Dermis microvascular lymphatic vessel endothelial cell (primary cell): ENCODE results near the gene PDE6C. TPM values are rescaled to one million over a fixed set of nuclear protein-coding genes. Genes with fewer than 3 reads are reported as not detected.

ENCODE experiments used
- DNase-seq, 2 donors: peaks; one replicate each; pipeline versions ENCODE4 v3.0.0 to v3.0.0-alpha.2; 2010; ENCODE audit warnings: low read depth in 2 of 2
- total RNA-seq: library from RNA; depleted of rRNA; stranded (reverse); fragments of >200 nt; gene quantifications from 2 replicates; pipeline ENCODE4 v1.2.1, GENCODE V29; 2014

PDE6C gene
- total RNA-seq, 1 donor from 2014 or later = not detected

DNA sequence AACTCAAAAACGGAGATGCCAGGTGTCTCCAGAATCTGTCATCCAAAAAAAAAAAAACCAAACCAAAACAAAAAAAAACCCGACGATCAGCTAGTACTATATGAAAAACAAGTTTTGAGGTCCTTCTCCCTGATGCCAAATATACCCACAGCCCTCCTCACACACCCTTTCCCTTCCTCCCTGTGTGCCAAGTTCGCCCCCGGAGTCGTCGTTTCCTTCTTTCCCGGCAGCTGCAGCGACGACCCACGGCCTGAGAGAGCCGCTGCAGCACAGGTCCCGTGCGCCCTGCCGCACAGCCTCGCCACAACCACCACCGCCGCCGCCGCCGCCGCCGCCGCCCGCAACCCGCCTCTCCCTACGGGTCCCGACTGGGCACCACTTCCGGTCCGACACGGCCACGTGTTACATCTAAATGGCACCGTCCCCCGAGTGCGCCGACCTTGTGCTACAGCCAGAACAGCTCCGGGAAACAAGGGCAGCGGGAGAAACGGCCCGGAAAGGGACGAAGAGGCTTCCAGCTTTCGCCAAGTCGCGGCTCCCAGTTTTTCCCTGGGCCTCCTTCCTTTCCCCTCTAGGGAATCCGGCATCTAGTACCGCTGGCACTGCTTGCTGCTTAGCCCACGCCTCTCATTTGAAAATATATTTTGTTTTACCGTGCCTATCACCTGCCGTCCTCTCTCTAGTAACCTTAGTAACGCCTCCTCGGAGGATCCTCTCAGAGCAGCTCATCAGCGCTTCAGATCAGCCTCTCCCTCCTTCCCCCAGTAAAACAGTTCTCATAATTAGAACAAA is 90.1 kb downstream of the PDE6C start, which contains the start of gene FRA10AC1:
Gene FRA10AC1, minus strand, starts transcription at position 383 of the 792 bp plus-strand sequence. CDS start 2,486 bp downstream, outside the sequence.
- DNase-seq = peak; percentile 89 to 95

DNA sequence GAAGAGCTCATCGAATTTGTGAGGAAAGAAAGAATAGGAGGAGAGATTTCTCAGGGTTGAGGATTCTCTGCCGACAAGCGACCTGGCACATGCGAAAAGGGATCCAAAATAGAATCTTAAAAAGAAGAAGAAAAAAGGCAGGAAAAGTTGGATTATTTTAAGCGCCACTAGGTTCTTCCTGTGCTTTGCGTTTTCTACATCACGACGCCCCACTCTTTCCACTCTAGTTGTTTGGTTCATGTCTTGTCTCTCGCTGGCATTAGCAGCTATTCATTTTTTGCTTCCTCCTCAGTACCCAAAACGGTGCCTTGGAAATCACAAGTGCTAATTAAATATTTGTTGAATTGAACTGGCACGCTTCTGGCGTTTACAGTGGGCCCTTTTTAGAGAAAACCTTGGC is 90.7 kb downstream of the PDE6C start:
- peak in 1 of 2 donors; percentile 8 for DNase-seq

DNA sequence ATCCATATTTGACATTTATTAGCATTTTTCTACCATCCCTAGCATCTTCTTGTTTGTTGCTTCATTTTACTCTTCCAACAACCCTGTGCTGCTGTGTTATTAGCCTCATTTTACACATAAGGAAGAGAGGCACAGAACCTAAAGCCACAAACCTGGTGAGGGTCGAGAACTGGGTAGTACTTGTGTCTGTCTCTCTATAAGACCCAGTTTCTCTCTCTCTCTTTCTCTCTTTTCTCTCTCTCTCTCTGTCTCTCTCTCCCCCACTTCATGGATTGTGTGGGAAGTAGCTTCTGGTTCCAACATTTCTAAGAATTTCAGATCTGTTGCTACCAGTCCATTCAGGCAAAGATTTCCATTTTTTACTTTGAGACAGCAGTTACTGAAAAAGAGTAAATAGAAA is 91.5 kb downstream of the PDE6C start:
- no peak for DNase-seq

DNA sequence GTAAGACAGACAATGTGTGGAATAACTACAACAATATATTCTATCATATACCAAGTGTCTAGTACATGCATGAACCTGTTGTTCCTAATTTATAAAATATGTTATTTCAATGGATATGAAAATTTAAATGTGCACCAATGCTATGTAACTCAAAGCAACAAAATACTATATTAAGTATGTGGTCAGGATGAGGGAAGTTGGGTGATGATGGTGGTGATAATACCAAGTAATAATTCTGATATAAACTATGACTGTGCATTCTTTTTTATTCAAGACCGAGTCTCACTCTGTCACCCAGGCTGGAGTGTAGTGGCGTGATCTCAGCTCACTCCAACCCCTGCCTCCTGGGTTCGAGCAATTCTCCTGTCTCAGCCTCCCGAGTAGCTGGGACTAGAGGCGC is 92.1 kb downstream of the PDE6C start:
- DNase-seq = no peak

DNA sequence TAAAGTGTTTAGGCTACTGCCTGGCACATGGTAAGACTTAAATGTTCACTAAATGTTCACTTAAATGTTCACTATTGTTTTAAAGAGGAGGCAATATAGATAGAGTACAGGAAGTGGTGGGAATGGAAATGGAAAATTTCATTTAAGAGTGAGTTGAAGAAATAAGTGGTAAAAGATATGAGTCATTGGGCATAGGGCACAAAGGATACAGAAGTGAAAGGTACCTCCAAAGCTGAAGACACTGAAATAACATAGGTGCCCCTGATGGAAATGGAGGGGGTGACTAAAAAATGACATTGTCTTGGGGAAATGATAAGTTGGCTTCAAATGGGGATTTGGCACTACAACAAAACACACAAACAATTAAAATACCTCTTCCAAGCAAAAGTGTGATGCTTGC is 95.3 kb downstream of the PDE6C start:
- DNase-seq = no peak

DNA sequence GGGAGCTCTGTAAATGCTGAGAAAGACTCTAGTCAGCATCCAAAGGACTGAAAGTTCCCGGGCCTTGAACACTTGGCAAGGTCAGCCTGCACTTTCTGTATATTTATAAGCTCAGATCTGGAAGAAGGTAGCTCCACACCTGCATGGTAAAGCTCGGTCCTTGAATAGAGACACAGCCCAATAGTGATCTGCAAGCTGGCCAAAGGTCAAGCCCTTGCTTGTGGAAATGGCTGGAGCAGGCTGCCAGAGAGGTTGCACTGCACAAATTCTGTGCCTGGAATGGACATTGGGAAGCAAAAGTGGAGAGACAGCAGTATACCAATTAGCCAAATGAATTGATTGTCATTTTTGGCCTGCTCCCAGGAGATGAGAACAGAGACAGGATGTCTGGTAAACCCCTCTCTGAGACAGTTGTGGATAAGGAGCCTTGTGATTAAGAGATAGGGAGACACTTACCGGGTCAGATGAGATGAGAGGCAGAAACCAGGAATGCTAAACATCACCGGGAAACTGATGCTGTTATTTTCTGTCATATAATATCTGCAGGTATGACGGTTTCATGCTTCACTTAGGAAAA is 98.1 kb downstream of the PDE6C start:
- DNase-seq = no peak

DNA sequence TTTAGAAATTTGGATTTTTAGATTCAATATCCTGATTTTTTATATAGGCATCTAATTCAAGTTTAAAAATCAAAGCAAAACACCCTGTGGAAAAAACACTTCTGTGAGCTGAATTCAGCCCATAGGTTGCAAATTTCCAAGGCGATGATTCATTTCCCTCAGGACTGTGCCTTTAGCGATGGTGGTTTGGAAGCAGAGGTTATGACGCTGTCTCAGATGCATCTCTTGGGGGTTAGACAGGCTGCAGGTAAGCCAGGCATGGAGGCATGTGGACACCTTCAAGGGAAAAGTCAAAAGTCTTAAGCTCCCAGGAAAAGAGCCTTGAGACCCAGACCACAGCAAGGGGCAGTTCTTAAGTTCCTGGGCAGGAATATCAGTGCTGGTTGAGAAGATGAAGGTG is 99.6 kb downstream of the PDE6C start:
- DNase-seq = no peak

DNA sequence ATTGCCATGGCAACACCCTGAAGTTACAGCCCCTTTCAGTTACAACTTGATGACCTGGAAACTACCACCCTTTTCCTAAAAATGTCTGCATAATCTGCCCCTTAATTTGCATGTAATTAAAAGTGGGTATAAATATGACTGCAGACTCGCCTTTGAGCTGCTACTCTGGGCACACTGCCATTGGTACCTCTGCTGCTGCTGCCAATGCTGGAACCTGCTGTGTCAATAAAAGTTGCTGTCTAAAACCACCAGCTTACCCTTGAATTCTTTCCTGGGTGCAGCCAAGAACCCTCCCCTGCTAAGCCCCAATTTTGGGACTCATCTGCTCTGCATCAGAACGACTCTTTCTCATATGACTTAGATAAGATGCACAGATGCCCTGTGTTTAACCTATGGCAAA is 100.3 kb downstream of the PDE6C start:
- DNase-seq = no peak

DNA sequence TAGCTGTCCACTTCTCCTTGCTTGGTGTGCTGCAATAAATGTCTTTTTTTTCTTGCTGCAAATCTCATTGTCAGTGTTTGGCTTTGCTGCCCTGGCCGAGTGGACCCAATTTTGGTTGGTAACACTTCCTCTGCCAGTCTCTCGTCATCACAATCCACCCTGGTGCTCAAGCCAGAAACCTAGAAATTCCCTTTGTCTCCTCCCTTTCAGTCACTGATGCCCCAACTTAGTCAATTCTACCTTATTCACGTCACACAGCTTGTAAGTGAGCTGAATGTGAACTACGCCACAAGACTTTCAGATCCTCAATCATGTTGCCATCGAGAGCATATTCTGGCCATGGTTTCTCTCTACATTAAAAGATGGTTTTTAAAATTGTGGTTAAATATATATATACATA is 103.0 kb downstream of the PDE6C start:
- DNase-seq = no peak

Other genes with a start within 250 kb of the PDE6C start
- 119 and 180 TPM in 2 replicates for gene MYOF, start 130.2 kb upstream of the PDE6C start, total RNA-seq
- gene CEP55, start 115.9 kb upstream of the PDE6C start, total RNA-seq = 11.6 and 37.1 TPM in 2 replicates
- gene FFAR4, start 45.9 kb upstream of the PDE6C start, total RNA-seq = not detected in 2 replicates
- not detected in 2 replicates for gene RBP4, start 11.3 kb upstream of the PDE6C start, total RNA-seq
- gene FRA10AC1, start 90.1 kb downstream of the PDE6C start, total RNA-seq = 2.4 and 3.7 TPM in 2 replicates
- gene LGI1, start 145.4 kb downstream of the PDE6C start, total RNA-seq = not detected in 2 replicates